ENCODE measurements around the gene CLDN20.

DNA sequence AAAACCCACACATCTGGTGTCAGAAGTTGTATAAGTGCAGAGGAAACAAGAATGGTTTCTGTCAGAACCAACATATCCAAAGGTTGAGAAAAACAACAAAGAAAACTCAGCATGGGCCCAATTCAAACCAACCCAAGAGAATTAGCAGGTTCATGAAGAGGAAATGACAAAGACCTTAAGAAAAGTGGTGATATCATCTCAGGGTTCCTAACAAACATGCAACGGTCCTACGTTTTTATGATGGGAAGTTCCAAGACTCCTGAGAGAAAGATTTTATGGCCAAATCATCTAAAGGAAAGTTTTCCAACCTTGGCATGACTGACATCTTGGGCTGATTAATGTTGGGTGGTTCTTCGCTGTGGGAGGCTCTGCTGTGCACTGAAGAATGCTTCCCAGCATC, 27.5 kb downstream of the CLDN20 start:
- no peak for TF ChIP-seq CTCF (IDR thresholded peaks at IDR 0.05)
- TF ChIP-seq POLR2AphosphoS5 (IDR thresholded peaks at IDR 0.05): no peak
- no peak for TF ChIP-seq POLR2A (IDR thresholded peaks at IDR 0.05)
- no peak for TF ChIP-seq EP300 (IDR thresholded peaks at IDR 0.05)

All from upper lobe of left lung (tissue), 4 donors.